Ishikawa (cell line): ENCODE results near the gene PNPLA7.
A peak's percentile ranks its signal among the peaks of the same experiment; 100 is the strongest.

Source experiments
- CREB1 ChIP-seq: IDR thresholded peaks from 2 replicates; pipeline ENCODE4 v1.6.1; 2012; ENCODE audit warnings: low read depth
- EP300 ChIP-seq: IDR thresholded peaks from 2 replicates; pipeline ENCODE4 v1.6.1; 2012; ENCODE audit warnings: borderline replicate concordance
- FOXM1 ChIP-seq: IDR thresholded peaks from 2 replicates; pipeline ENCODE4 v1.6.1; 2012; ENCODE audit warnings: low read depth, borderline replicate concordance
- MAX ChIP-seq: IDR thresholded peaks from 2 replicates; pipeline ENCODE4 v1.6.1; 2012
- RAD21 ChIP-seq: IDR thresholded peaks from 2 replicates; pipeline ENCODE4 v1.6.1; 2012; ENCODE audit warnings: low read depth
- REST ChIP-seq: IDR thresholded peaks from 2 replicates; pipeline ENCODE4 v1.6.1; 2012; ENCODE audit warnings: low read depth, mild to moderate bottlenecking
- TAF1 ChIP-seq: IDR thresholded peaks from 2 replicates; pipeline ENCODE4 v1.6.1; 2012; ENCODE audit warnings: low read depth, mild to moderate bottlenecking
- TEAD4 ChIP-seq: IDR thresholded peaks from 2 replicates; pipeline ENCODE4 v1.6.1; 2012
- YY1 ChIP-seq: IDR thresholded peaks from 2 replicates; pipeline ENCODE4 v1.6.1; 2012; ENCODE audit warnings: low read depth
- ZBTB7A ChIP-seq: IDR thresholded peaks from 2 replicates; pipeline ENCODE4 v1.6.1; 2012; ENCODE audit warnings: low read depth

- TF ChIP-seq CREB1: no peak
- TF ChIP-seq EP300: no peak
- no peak for TF ChIP-seq TEAD4
- no peak for TF ChIP-seq MAX
- TF ChIP-seq TAF1: no peak
- no peak for TF ChIP-seq REST
- TF ChIP-seq FOXM1: no peak
- TF ChIP-seq RAD21: no peak
- peak; percentile 82; the same call in 1 of the 2 replicates for TF ChIP-seq ZBTB7A
- no peak for TF ChIP-seq YY1
Observed at GRCh38 chr9:137458194-137459151, 91.7 kb downstream of the PNPLA7 start.
